ENCODE results near the gene PELI2.

- TF ChIP-seq CTCF (optimal IDR thresholded peaks at IDR 0.05 in 1 of 3, IDR thresholded peaks at IDR 0.05 in 1 of 3, conservative IDR thresholded peaks at IDR 0.05 in 1 of 3; ENCODE audit: extremely low read depth in 1 of 3, insufficient read depth in 2 of 3, low read length in 3 of 3) (no peak), EZH2 (IDR thresholded peaks at IDR 0.05; ENCODE audit: low read length) (no peak)
Measured at GRCh38 chr14:56318393-56319115, 200.3 kb downstream of the PELI2 start.

Data from keratinocyte (primary cell).